Liver (tissue), 9 donors: ENCODE results near the gene SMYD2. TPM values are rescaled to one million over a fixed set of nuclear protein-coding genes. Genes with fewer than 3 reads are reported as not detected.

ENCODE experiments used
- DNase-seq: peaks from one replicate; pipeline ENCODE4 v3.0.0-alpha.2; 2017; ENCODE audit warnings: low spot score
- H3K27ac ChIP-seq, 2 donors: one replicate each; pipeline ENCODE4 v1.7.0; 2013; ENCODE audit warnings: inconsistent platforms in 2 of 2, low read length in 2 of 2, control low read depth in 1 of 2, low read depth in 1 of 2, mild to moderate bottlenecking in 1 of 2
- H3K27me3 ChIP-seq, 4 donors: one replicate each; pipeline versions ENCODE4 v1.6.1 to v1.7.0; 2013; ENCODE audit warnings: low read length in 3 of 4, inconsistent platforms in 1 of 4, mild to moderate bottlenecking in 1 of 4, moderate library complexity in 1 of 4; ENCODE audit not compliant: control insufficient read depth in 4 of 4, insufficient read depth in 4 of 4
- H3K36me3 ChIP-seq, 4 donors: one replicate each; pipeline versions ENCODE4 v1.6.1 to v1.7.0; 2013; ENCODE audit warnings: low read length in 3 of 4, mild to moderate bottlenecking in 3 of 4, low read depth in 1 of 4, moderate library complexity in 1 of 4; ENCODE audit not compliant: control insufficient read depth in 4 of 4, insufficient read depth in 3 of 4
- H3K4me1 ChIP-seq, 4 donors: one replicate each; pipeline versions ENCODE4 v1.6.1 to v1.7.0; 2013; ENCODE audit warnings: low read length in 3 of 4, mild to moderate bottlenecking in 3 of 4, moderate library complexity in 1 of 4; ENCODE audit not compliant: control insufficient read depth in 4 of 4, insufficient read depth in 4 of 4
- H3K4me3 ChIP-seq, 3 donors: one replicate each; pipeline versions ENCODE4 v1.6.1 to v1.7.0; 2013; ENCODE audit warnings: low read length in 3 of 3, control low read depth in 1 of 3, low read depth in 1 of 3, mild to moderate bottlenecking in 1 of 3
- H3K9ac ChIP-seq, 2 donors: one replicate each; pipeline ENCODE4 v1.7.0; 2013; ENCODE audit warnings: low read length in 2 of 2, mild to moderate bottlenecking in 2 of 2, moderate library complexity in 2 of 2, control low read depth in 1 of 2, low read depth in 1 of 2
- H3K9me3 ChIP-seq, 4 donors: one replicate each; pipeline versions ENCODE4 v1.6.1 to v1.7.0; 2013; ENCODE audit warnings: low read length in 3 of 4; ENCODE audit not compliant: control insufficient read depth in 4 of 4
- EGR1 ChIP-seq, 2 donors: IDR thresholded peaks; 2 replicates each; pipeline ENCODE4 v1.6.1; 2016 to 2018; ENCODE audit warnings: antibody characterized with exemption in 2 of 2, low read depth in 2 of 2
- FOXA1 ChIP-seq: IDR thresholded peaks from 2 replicates; pipeline ENCODE4 v1.6.1; 2016; ENCODE audit warnings: antibody characterized with exemption
- FOXA2 ChIP-seq: IDR thresholded peaks from 2 replicates; pipeline ENCODE4 v1.6.1; 2016; ENCODE audit warnings: antibody characterized with exemption
- GABPA ChIP-seq, 2 donors: IDR thresholded peaks in 1 of 2; conservative IDR thresholded peaks in 1 of 2; 2 replicates each; pipeline ENCODE4 v1.6.1; 2016; ENCODE audit warnings: antibody characterized with exemption in 2 of 2, mild to moderate bottlenecking in 1 of 2, moderate library complexity in 1 of 2
- HNF4A ChIP-seq, 2 donors: conservative IDR thresholded peaks; 2 replicates each; pipeline ENCODE4 v1.6.1; 2016; ENCODE audit warnings: antibody characterized with exemption in 2 of 2, mild to moderate bottlenecking in 2 of 2
- HNF4G ChIP-seq: IDR thresholded peaks from 2 replicates; pipeline ENCODE4 v1.6.1; 2016; ENCODE audit warnings: antibody characterized with exemption
- JUND ChIP-seq, 2 donors: IDR thresholded peaks; 2 replicates each; pipeline ENCODE4 v1.6.1; 2016; ENCODE audit warnings: antibody characterized with exemption in 2 of 2
- NR2F2 ChIP-seq: IDR thresholded peaks from 2 replicates; pipeline ENCODE4 v1.6.1; 2016; ENCODE audit warnings: antibody characterized with exemption
- RAD21 ChIP-seq, 2 donors: IDR thresholded peaks; 2 replicates each; pipeline ENCODE4 v1.6.1; 2016; ENCODE audit warnings: antibody characterized with exemption in 2 of 2, mild to moderate bottlenecking in 2 of 2
- RXRA ChIP-seq, 2 donors: IDR thresholded peaks; 2 replicates each; pipeline ENCODE4 v1.6.1; 2017 to 2018; ENCODE audit warnings: antibody characterized with exemption in 2 of 2, mild to moderate bottlenecking in 1 of 2
- SP1 ChIP-seq: IDR thresholded peaks from 2 replicates; pipeline ENCODE4 v1.6.1; 2018; ENCODE audit warnings: antibody characterized with exemption, mild to moderate bottlenecking
- TAF1 ChIP-seq: conservative IDR thresholded peaks from 2 replicates; pipeline ENCODE4 v1.6.1; 2016; ENCODE audit warnings: antibody characterized with exemption, mild to moderate bottlenecking
- YY1 ChIP-seq: IDR thresholded peaks from 2 replicates; pipeline ENCODE4 v1.6.1; 2016; ENCODE audit warnings: antibody characterized with exemption, mild to moderate bottlenecking
- WGBS: extraction: QIAGEN DNeasy Blood & Tissue Kit; methylation state at CpG from one replicate; pipeline ENCODE4 v1.1.7; 2013; 5-methylcytosine and 5-hydroxymethylcytosine counted together
- polyA plus RNA-seq, 2 donors: library from polyadenylated mRNA; stranded (reverse) in 1 of 2; unstranded in 1 of 2; fragments of 200-250 nt in 1 of 2; fragments of >200 nt in 1 of 2; fragmentation: Nextera tagmentation in 1 of 2; extraction: Ambion mirVana in 1 of 2; gene quantifications; one replicate each; pipeline versions ENCODE4 v1.2.1 to v1.2.3, GENCODE V29; 2013 to 2015
- total RNA-seq, 2 donors: library from RNA; depleted of rRNA; stranded (reverse); fragments of >200 nt; gene quantifications; one replicate each; pipeline ENCODE4 v1.2.3, GENCODE V29; 2014
- TF ChIP-seq, protein P1 (sequence below): IDR thresholded peaks from 2 replicates; pipeline ENCODE4 v1.6.1; 2016; ENCODE audit warnings: antibody characterized with exemption
- TF ChIP-seq, protein P2 (sequence below): IDR thresholded peaks from 2 replicates; pipeline ENCODE4 v1.6.1; 2016; ENCODE audit warnings: antibody characterized with exemption
- TF ChIP-seq, protein P3 (sequence below): IDR thresholded peaks from 2 replicates; pipeline ENCODE4 v1.6.1; 2016; ENCODE audit warnings: antibody characterized with exemption
- TF ChIP-seq, protein P4 (sequence below): IDR thresholded peaks from 2 replicates; pipeline ENCODE4 v1.6.1; 2016; ENCODE audit warnings: antibody characterized with exemption, mild to moderate bottlenecking
- TF ChIP-seq, protein P5 (sequence below): fragments of 150-350 bp; IDR thresholded peaks from 2 replicates; pipeline ENCODE4 v1.5.1; 2017; ENCODE audit warnings: improper control_type of control experiment, low read depth, low read length; ENCODE audit not compliant: missing input control
- donor health status: healthy.
- donor health status: healthy.
- donor health status: healthy.
- donor health status: healthy.
- donor health status: healthy.

The SMYD2 gene
- total and polyA plus RNA-seq, 4 donors: 11.9 to 20.2 (median 17.2) TPM

DNA sequence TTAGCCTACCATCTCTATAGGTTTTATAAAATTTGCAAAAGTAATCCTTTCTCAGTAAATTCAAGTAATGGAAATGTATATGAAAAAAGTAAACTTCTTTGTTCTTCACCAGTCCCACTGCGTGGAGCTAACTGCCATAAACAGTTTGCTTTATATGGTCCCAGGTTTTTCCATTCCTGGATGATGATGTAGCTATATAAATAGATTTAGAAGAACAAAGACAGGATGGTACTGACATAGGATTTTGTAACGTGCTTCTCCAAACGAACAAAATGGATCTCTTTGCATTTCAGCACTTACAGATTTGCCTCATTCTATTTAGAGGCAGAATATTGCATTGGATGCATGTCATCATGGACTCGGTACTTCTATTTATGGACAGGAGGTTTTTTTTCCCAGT, 57.3 kb downstream of the SMYD2 start:
- Histone ChIP-seq H3K9ac (no peak overlapping the region), H3K4me3 (no peak overlapping the region), H3K4me1 (peaks cover 0 to 1% (median 0%) of the 10 kb centered on the region in 4 donors), H3K27me3 (no peaks in the 10 kb centered on the region), H3K36me3 (peaks cover 0 to 7% (median 2%) of the 10 kb centered on the region in 4 donors), H3K9me3 (no peaks in the 10 kb centered on the region), H3K27ac (no peak overlapping the region)
- 84% methylated on average over 4 of the region's 4 CpGs for WGBS
- no peak for DNase-seq
- no peak for TF ChIP-seq HNF4A (conservative IDR thresholded peaks at IDR 0.05)
- TF ChIP-seq RAD21 (IDR thresholded peaks at IDR 0.05): no peak
- TF ChIP-seq RXRA (IDR thresholded peaks at IDR 0.05): no peak
- TF ChIP-seq TAF1: no peak
- TF ChIP-seq, protein P1, sequence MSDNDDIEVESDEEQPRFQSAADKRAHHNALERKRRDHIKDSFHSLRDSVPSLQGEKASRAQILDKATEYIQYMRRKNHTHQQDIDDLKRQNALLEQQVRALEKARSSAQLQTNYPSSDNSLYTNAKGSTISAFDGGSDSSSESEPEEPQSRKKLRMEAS: no peak
- TF ChIP-seq, protein P2, sequence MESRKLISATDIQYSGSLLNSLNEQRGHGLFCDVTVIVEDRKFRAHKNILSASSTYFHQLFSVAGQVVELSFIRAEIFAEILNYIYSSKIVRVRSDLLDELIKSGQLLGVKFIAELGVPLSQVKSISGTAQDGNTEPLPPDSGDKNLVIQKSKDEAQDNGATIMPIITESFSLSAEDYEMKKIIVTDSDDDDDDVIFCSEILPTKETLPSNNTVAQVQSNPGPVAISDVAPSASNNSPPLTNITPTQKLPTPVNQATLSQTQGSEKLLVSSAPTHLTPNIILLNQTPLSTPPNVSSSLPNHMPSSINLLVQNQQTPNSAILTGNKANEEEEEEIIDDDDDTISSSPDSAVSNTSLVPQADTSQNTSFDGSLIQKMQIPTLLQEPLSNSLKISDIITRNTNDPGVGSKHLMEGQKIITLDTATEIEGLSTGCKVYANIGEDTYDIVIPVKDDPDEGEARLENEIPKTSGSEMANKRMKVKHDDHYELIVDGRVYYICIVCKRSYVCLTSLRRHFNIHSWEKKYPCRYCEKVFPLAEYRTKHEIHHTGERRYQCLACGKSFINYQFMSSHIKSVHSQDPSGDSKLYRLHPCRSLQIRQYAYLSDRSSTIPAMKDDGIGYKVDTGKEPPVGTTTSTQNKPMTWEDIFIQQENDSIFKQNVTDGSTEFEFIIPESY: no peak

DNA sequence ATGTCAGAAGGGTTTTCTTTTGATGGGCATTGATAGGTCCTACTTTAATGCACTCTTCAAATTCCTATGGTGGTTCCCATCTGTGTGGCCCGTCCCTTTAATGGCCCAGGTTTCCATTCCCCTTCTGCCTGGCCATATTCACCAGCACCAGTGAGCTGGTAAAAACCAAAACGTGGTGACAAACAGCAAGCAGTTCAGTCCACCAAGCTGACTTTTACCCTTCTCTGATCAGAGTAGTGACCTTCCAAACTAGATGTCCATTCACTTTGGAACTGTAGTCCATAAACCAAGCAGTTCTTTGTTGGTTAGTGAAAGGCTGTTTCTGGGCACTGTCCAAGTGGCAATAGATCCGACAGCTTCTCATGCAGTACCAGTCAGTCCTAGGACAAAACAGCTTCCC, 60.5 kb downstream of the SMYD2 start:
- DNase-seq: no peak
- Histone ChIP-seq H3K9ac (no peak overlapping the region), H3K27ac (no peak overlapping the region), H3K4me3 (no peak overlapping the region), H3K36me3 (peaks cover 0 to 7% (median 1%) of the 10 kb centered on the region in 4 donors), H3K4me1 (no peaks in the 10 kb centered on the region), H3K9me3 (no peaks in the 10 kb centered on the region), H3K27me3 (no peaks in the 10 kb centered on the region)
- TF ChIP-seq EGR1 (IDR thresholded peaks at IDR 0.05; ENCODE audit: low read depth in 2 of 2): no peak
- TF ChIP-seq TAF1: no peak
- no peak for TF ChIP-seq JUND (IDR thresholded peaks at IDR 0.05)
- TF ChIP-seq, protein P3, sequence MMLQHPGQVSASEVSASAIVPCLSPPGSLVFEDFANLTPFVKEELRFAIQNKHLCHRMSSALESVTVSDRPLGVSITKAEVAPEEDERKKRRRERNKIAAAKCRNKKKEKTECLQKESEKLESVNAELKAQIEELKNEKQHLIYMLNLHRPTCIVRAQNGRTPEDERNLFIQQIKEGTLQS: no peak
- no peak for TF ChIP-seq GABPA (IDR thresholded peaks at IDR 0.05 in 1 of 2, conservative IDR thresholded peaks at IDR 0.05 in 1 of 2)
- TF ChIP-seq, protein P4, sequence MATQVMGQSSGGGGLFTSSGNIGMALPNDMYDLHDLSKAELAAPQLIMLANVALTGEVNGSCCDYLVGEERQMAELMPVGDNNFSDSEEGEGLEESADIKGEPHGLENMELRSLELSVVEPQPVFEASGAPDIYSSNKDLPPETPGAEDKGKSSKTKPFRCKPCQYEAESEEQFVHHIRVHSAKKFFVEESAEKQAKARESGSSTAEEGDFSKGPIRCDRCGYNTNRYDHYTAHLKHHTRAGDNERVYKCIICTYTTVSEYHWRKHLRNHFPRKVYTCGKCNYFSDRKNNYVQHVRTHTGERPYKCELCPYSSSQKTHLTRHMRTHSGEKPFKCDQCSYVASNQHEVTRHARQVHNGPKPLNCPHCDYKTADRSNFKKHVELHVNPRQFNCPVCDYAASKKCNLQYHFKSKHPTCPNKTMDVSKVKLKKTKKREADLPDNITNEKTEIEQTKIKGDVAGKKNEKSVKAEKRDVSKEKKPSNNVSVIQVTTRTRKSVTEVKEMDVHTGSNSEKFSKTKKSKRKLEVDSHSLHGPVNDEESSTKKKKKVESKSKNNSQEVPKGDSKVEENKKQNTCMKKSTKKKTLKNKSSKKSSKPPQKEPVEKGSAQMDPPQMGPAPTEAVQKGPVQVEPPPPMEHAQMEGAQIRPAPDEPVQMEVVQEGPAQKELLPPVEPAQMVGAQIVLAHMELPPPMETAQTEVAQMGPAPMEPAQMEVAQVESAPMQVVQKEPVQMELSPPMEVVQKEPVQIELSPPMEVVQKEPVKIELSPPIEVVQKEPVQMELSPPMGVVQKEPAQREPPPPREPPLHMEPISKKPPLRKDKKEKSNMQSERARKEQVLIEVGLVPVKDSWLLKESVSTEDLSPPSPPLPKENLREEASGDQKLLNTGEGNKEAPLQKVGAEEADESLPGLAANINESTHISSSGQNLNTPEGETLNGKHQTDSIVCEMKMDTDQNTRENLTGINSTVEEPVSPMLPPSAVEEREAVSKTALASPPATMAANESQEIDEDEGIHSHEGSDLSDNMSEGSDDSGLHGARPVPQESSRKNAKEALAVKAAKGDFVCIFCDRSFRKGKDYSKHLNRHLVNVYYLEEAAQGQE: no peak
- no peak for TF ChIP-seq HNF4A (conservative IDR thresholded peaks at IDR 0.05)
- TF ChIP-seq, protein P5, sequence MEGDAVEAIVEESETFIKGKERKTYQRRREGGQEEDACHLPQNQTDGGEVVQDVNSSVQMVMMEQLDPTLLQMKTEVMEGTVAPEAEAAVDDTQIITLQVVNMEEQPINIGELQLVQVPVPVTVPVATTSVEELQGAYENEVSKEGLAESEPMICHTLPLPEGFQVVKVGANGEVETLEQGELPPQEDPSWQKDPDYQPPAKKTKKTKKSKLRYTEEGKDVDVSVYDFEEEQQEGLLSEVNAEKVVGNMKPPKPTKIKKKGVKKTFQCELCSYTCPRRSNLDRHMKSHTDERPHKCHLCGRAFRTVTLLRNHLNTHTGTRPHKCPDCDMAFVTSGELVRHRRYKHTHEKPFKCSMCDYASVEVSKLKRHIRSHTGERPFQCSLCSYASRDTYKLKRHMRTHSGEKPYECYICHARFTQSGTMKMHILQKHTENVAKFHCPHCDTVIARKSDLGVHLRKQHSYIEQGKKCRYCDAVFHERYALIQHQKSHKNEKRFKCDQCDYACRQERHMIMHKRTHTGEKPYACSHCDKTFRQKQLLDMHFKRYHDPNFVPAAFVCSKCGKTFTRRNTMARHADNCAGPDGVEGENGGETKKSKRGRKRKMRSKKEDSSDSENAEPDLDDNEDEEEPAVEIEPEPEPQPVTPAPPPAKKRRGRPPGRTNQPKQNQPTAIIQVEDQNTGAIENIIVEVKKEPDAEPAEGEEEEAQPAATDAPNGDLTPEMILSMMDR: no peak
- TF ChIP-seq SP1: no peak
- TF ChIP-seq FOXA2: no peak
- TF ChIP-seq, protein P1: no peak
- TF ChIP-seq NR2F2: no peak
- TF ChIP-seq RXRA (IDR thresholded peaks at IDR 0.05): no peak
- no peak for TF ChIP-seq RAD21 (IDR thresholded peaks at IDR 0.05)
- TF ChIP-seq, protein P2: no peak
- no peak for TF ChIP-seq HNF4G
- TF ChIP-seq FOXA1: no peak
- TF ChIP-seq YY1: no peak
- WGBS: 85% methylated on average over 3 of the region's 3 CpGs
